HepG2 (cell line): ENCODE measurements around the gene TAOK3. TPM values are rescaled to one million over a fixed set of nuclear protein-coding genes. Genes with fewer than 3 reads are reported as not detected.

Experiments used
- E2F1 ChIP-seq: sonication (generic); formaldehyde crosslinking; IDR thresholded peaks from 2 replicates; pipeline ENCODE4 v1.5.0; 2020; ENCODE audit warnings: missing genetic modification reagents
- HDAC6 ChIP-seq: fragments of 200-600 bp; sonication (generic); IDR thresholded peaks from 2 replicates; pipeline ENCODE4 v1.7.0; 2017; ENCODE audit warnings: mild to moderate bottlenecking, antibody characterized with exemption, low read length, low read depth
- HMG20A ChIP-seq: IDR thresholded peaks from 2 replicates; pipeline ENCODE4 v1.6.1; 2016; ENCODE audit warnings: borderline replicate concordance
- HMG20B ChIP-seq: conservative IDR thresholded peaks from 2 replicates; pipeline ENCODE4 v1.6.1; 2016; ENCODE audit warnings: missing genetic modification reagents, missing compliant biosample characterization
- HNF1A ChIP-seq, 2 experiments: sonication (generic) in 1 of 2; formaldehyde crosslinking in 1 of 2; IDR thresholded peaks; 2 replicates each; pipeline versions ENCODE4 v1.4.0 to v1.6.1; 2016 to 2020; ENCODE audit warnings: borderline replicate concordance in 1 of 2, low read depth in 1 of 2, mild to moderate bottlenecking in 1 of 2, missing genetic modification reagents in 1 of 2
- HNRNPLL ChIP-seq: fragments of 200-400 bp; formaldehyde crosslinking; IDR thresholded peaks from 2 replicates; pipeline ENCODE4 v1.6.1; 2017; ENCODE audit warnings: mild to moderate bottlenecking, low read depth, low read length; ENCODE audit not compliant: poor library complexity, severe bottlenecking
- JARID2 ChIP-seq: sonication (generic); formaldehyde crosslinking; IDR thresholded peaks from 2 replicates; pipeline ENCODE4 v1.8.1; 2023; ENCODE audit warnings: missing genetic modification reagents, inconsistent platforms; ENCODE audit not compliant: insufficient replicate concordance
- KLF15 ChIP-seq: sonication (generic); formaldehyde crosslinking; IDR thresholded peaks from 2 replicates; pipeline ENCODE4 v1.8.1; 2023; ENCODE audit warnings: borderline replicate concordance, mild to moderate bottlenecking, inconsistent platforms, missing genetic modification reagents, mixed read lengths
- MTF1 ChIP-seq: sonication (generic); formaldehyde crosslinking; IDR thresholded peaks from 2 replicates; pipeline ENCODE4 v1.5.0; 2020; ENCODE audit warnings: missing genetic modification reagents
- PLRG1 ChIP-seq: fragments of 450-650 bp; conservative IDR thresholded peaks from 2 replicates; pipeline ENCODE4 v1.6.1; 2016
- SP2 ChIP-seq: sonication (generic); formaldehyde crosslinking; IDR thresholded peaks from 2 replicates; pipeline ENCODE4 v1.5.1; 2020; ENCODE audit warnings: mild to moderate bottlenecking, missing genetic modification reagents
- SRSF4 ChIP-seq: fragments of 200-400 bp; formaldehyde crosslinking; IDR thresholded peaks from one replicate; pipeline ENCODE4 v1.6.1; 2018; ENCODE audit warnings: mild to moderate bottlenecking, low read depth, low read length, moderate library complexity; ENCODE audit not compliant: poor library complexity, severe bottlenecking
- ZBTB21 ChIP-seq: sonication (generic); formaldehyde crosslinking; IDR thresholded peaks from 2 replicates; pipeline ENCODE4 v1.4.0; 2020; ENCODE audit warnings: missing genetic modification reagents
- ZBTB3 ChIP-seq: sonication (generic); formaldehyde crosslinking; IDR thresholded peaks from 2 replicates; pipeline ENCODE4 v1.4.0; 2020; ENCODE audit warnings: low read depth, mild to moderate bottlenecking, moderate library complexity, missing genetic modification reagents, borderline replicate concordance
- ZNF460 ChIP-seq: sonication (generic); formaldehyde crosslinking; IDR thresholded peaks from 2 replicates; pipeline ENCODE4 v1.5.1; 2020; ENCODE audit warnings: missing genetic modification reagents, mild to moderate bottlenecking, borderline replicate concordance
- ZNF562 ChIP-seq: sonication (generic); formaldehyde crosslinking; IDR thresholded peaks from 2 replicates; pipeline ENCODE4 v1.8.0; 2022; ENCODE audit warnings: missing genetic modification reagents, borderline replicate concordance
- ZNF644 ChIP-seq: IDR thresholded peaks from 2 replicates; pipeline ENCODE4 v1.6.1; 2016; ENCODE audit warnings: low read depth
- polyA plus RNA-seq, 8 experiments: library from polyadenylated mRNA; depleted of rRNA in 3 of 8; stranded (reverse) in 7 of 8; unstranded in 1 of 8; fragments of >200 nt; fragmentation: Illumina TruSeq in 4 of 8; extraction: Trizol in 4 of 8; gene quantifications; 2 replicates each; pipeline versions ENCODE4 v1.2.1 to v1.2.3, GENCODE V29; 2011 to 2016; ENCODE audit warnings: low read depth in 4 of 8, missing spikeins in 1 of 8, mixed read lengths in 1 of 8; ENCODE audit not compliant: insufficient read depth in 1 of 8
- total RNA-seq, 5 experiments: library from RNA; depleted of rRNA; stranded (reverse); fragments of >200 nt; fragmentation: Illumina TruSeq; extraction: Trizol; gene quantifications; 2 replicates each; pipeline ENCODE4 v1.2.3, GENCODE V29; 2016; ENCODE audit warnings: low read depth in 1 of 5
- TF ChIP-seq, protein P1 (sequence below): sonication (generic); formaldehyde crosslinking; IDR thresholded peaks from 2 replicates; pipeline ENCODE4 v1.4.0; 2020; ENCODE audit warnings: missing genetic modification reagents
- TF ChIP-seq, protein P2 (sequence below): sonication (generic); formaldehyde crosslinking; IDR thresholded peaks from 2 replicates; pipeline ENCODE4 v1.5.0; 2020; ENCODE audit warnings: missing genetic modification reagents

Gene TAOK3
- total and polyA plus RNA-seq, 2 of the 13 experiments (the other 11 are each of a cell fraction or from before 2014, with no cell fraction given), result 10.4 to 12.3 TPM

DNA sequence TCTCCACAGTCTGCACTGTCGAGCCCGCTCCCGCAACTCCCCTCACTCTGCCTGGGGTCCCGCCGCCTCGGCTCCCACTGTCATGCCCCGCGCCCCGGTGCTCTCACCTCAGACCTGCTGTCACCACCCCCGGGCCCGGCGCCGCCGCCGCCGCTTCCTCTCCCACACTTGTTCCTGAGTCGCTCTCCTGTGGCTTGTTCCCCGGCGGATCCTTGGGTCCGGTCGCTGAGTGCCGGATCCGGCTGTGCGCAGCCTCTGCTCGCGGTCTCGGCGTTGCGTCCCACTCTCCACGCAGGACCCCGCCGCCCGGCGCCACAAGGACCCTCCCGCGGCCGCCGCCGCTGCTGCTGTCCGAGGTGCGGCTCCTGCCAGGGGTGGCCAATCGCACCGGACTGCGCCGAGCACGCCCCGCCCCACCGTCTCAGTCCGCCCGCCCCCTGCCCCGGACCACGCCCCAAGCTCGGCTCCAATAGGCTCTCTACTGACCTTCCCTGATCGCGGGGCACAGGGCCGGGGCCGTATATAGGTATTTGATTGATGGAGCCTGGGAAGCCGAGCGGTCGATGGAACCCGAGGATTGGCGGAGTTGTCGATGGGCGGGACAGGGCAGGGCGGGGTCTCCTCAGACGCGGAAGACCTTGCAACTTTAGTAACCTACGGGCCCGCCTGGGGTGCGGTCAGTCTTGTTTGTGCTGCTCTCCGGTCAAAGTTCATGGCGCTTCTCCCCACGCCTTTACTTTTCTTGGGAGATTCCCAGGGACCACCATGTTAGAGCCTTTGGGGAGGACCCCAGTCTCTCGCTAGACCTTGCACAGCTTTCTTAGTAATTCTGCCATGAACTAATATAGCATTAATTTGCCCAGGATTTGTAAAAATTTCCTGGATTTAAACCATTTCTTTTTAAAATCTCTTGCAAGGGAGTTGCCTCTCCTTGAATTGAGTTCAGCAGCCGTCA lies at the start of gene TAOK3 (continued):
- 0 out of 2 replicates have a peak, but pooled peaks have one; percentile 29 for TF ChIP-seq HNF1A (IDR thresholded peaks at IDR 0.05; ENCODE audit: low read depth)
- no peak for TF ChIP-seq HNF1A (CRISPR knock-in tag; IDR thresholded peaks at IDR 0.05; ENCODE audit: borderline replicate concordance)
- TF ChIP-seq KLF15, result no peak
- no peak for TF ChIP-seq ZNF562 (CRISPR knock-in tag)
- TF ChIP-seq, protein P1, sequence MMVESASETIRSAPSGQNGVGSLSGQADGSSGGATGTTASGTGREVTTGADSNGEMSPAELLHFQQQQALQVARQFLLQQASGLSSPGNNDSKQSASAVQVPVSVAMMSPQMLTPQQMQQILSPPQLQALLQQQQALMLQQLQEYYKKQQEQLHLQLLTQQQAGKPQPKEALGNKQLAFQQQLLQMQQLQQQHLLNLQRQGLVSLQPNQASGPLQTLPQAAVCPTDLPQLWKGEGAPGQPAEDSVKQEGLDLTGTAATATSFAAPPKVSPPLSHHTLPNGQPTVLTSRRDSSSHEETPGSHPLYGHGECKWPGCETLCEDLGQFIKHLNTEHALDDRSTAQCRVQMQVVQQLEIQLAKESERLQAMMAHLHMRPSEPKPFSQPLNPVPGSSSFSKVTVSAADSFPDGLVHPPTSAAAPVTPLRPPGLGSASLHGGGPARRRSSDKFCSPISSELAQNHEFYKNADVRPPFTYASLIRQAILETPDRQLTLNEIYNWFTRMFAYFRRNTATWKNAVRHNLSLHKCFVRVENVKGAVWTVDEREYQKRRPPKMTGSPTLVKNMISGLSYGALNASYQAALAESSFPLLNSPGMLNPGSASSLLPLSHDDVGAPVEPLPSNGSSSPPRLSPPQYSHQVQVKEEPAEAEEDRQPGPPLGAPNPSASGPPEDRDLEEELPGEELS, result no peak
- peak; percentile 57 for TF ChIP-seq HNRNPLL
- no peak for TF ChIP-seq HDAC6
- TF ChIP-seq PLRG1, result no peak
- peak; percentile 74 for TF ChIP-seq SP2
- TF ChIP-seq E2F1 (CRISPR knock-in tag), result peak; percentile 67; the same call in 1 of the 2 replicates
- TF ChIP-seq ZNF460 (CRISPR knock-in tag), result no peak
- no peak for TF ChIP-seq MTF1 (CRISPR knock-in tag)
- no peak for TF ChIP-seq ZNF644 (CRISPR knock-in tag)
- TF ChIP-seq ZBTB3 (CRISPR knock-in tag), result no peak
- no peak for TF ChIP-seq HMG20A
- TF ChIP-seq, protein P2, sequence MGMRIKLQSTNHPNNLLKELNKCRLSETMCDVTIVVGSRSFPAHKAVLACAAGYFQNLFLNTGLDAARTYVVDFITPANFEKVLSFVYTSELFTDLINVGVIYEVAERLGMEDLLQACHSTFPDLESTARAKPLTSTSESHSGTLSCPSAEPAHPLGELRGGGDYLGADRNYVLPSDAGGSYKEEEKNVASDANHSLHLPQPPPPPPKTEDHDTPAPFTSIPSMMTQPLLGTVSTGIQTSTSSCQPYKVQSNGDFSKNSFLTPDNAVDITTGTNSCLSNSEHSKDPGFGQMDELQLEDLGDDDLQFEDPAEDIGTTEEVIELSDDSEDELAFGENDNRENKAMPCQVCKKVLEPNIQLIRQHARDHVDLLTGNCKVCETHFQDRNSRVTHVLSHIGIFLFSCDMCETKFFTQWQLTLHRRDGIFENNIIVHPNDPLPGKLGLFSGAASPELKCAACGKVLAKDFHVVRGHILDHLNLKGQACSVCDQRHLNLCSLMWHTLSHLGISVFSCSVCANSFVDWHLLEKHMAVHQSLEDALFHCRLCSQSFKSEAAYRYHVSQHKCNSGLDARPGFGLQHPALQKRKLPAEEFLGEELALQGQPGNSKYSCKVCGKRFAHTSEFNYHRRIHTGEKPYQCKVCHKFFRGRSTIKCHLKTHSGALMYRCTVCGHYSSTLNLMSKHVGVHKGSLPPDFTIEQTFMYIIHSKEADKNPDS (CRISPR knock-in tag), result no peak
- no peak for TF ChIP-seq HMG20B (CRISPR knock-in tag)
- TF ChIP-seq SRSF4, result no peak
- TF ChIP-seq ZBTB21 (CRISPR knock-in tag), result no peak
- TF ChIP-seq JARID2 (CRISPR knock-in tag), result no peak
